ENCODE measurements around the gene DUSP5. TPM values are rescaled to one million over a fixed set of nuclear protein-coding genes. Genes with fewer than 3 reads are reported as not detected.
A peak's percentile ranks its signal among the peaks of the same experiment; 100 is the strongest.

Gene DUSP5
- total and polyA plus RNA-seq, 12 donors: 5.3 to 53.7 (median 21.2) TPM

- Histone ChIP-seq H3K4me1 (peaks cover 20 to 89% (median 82%) of the 10 kb centered on the region in 9 donors), H3K27ac (peak overlapping the region in 9 of 10 donors; percentile 89 to 98 (median 95)), H3K27me3 (peaks cover 0 to 8% (median 0%) of the 10 kb centered on the region in 7 donors), H3K36me3 (peaks cover 0 to 24% (median 4%) of the 10 kb centered on the region in 9 donors), H3K4me3 (peak overlapping the region in 5 of 10 donors; percentile 71 to 94 (median 88)), H3K9me3 (no peaks in the 10 kb centered on the region)
- intact Hi-C loops (cut with DNase I): loop anchor here in 4 of 10 donors (5.0 to 10.0 kb wide), 3 partner anchors 35 to 277 kb away; no protein-coding TSS in a partner anchor
- TF ChIP-seq CTCF (IDR thresholded peaks at IDR 0.05): no peak
- DNase-seq (no peak), ATAC-seq (no peak)
- WGBS, 2 donors: 40 to 41% methylated on average over 6 of the region's 6 CpGs
Measured at GRCh38 chr10:110502072-110502845, 4.6 kb downstream of the DUSP5 start.

GRCh38 chr10:110502851-110503301, 5.2 kb downstream of the DUSP5 start:
- intact Hi-C loops (cut with DNase I): loop anchor here in 4 of 10 donors (5.0 to 10.0 kb wide), 3 partner anchors 34 to 278 kb away; no protein-coding TSS in a partner anchor
- H3K27me3 ChIP-seq: peaks cover 0 to 8% (median 0%) of the 10 kb centered on the region in 7 donors
- no peak for TF ChIP-seq CTCF (IDR thresholded peaks at IDR 0.05)
- ATAC-seq (peak; percentile 9 to 42 (median 19)), DNase-seq (peak in 1 of 2 donors; percentile 87)
- no peaks in the 10 kb centered on the region for H3K9me3 ChIP-seq
- WGBS, 2 donors: 11% methylated on average over 3 of the region's 3 CpGs
- H3K4me3 ChIP-seq: peak overlapping the region in 3 of 10 donors; percentile 6 to 16 (median 12)
- peak overlapping the region in 9 of 10 donors; percentile 65 to 98 (median 95) for H3K27ac ChIP-seq
- peaks cover 0 to 30% (median 10%) of the 10 kb centered on the region in 9 donors for H3K36me3 ChIP-seq
- peaks cover 22 to 95% (median 88%) of the 10 kb centered on the region in 9 donors for H3K4me1 ChIP-seq

- TF ChIP-seq CTCF (IDR thresholded peaks at IDR 0.05): no peak
- H3K4me3 ChIP-seq: peak overlapping the region in 4 of 10 donors; percentile 6 to 18 (median 14)
- 33 to 35% methylated on average over 4 of the region's 4 CpGs for WGBS, 2 donors
- H3K4me1 ChIP-seq: peaks cover 22 to 100% (median 94%) of the 10 kb centered on the region in 9 donors
- peak overlapping the region; percentile 36 to 98 (median 94) for H3K27ac ChIP-seq
- intact Hi-C loops (cut with DNase I): loop anchor here in 4 of 10 donors (5.0 to 10.0 kb wide), 3 partner anchors 34 to 279 kb away; no protein-coding TSS in a partner anchor
- ATAC-seq (peak in 2 of 8 donors; percentile 0 to 1), DNase-seq (no peak)
- H3K9me3 ChIP-seq: no peaks in the 10 kb centered on the region
- H3K36me3 ChIP-seq: peaks cover 0 to 38% (median 16%) of the 10 kb centered on the region in 9 donors
- peaks cover 0 to 8% (median 0%) of the 10 kb centered on the region in 7 donors for H3K27me3 ChIP-seq
Measured at GRCh38 chr10:110503528-110504110, 5.9 kb downstream of the DUSP5 start.

Data from heart right ventricle (tissue), 16 donors.